ENCODE data around the gene MFSD6.

GRCh38 chr2:190515687-190516086 lies 107.5 kb downstream of the MFSD6 start:
- no peak for TF ChIP-seq CTCF (IDR thresholded peaks at IDR 0.05 in 8 of 11, conservative IDR thresholded peaks at IDR 0.05 in 3 of 11)
- no peak for TF ChIP-seq POLR2A (IDR thresholded peaks at IDR 0.05)
- TF ChIP-seq POLR2AphosphoS5 (IDR thresholded peaks at IDR 0.05), result no peak
